Mucosa of descending colon (tissue), 3 donors: ENCODE data around the gene CRIP1. TPM values are rescaled to one million over a fixed set of nuclear protein-coding genes. Genes with fewer than 3 reads are reported as not detected.

Experiments
- ATAC-seq: fragments of 200-7000 bp; cut with Tn5 transposase; one replicate; pipeline ENCODE4 v1.9.1; 2020; ENCODE audit warnings: mild to moderate bottlenecking, moderate library complexity
- DNase-seq, 3 donors: peaks; one replicate each; pipeline ENCODE4 v3.0.0-alpha.2; 2020
- H3K36me3 ChIP-seq: fragments of 200-600 bp; one replicate; pipeline ENCODE4 v1.8.0; 2021; ENCODE audit warnings: low read depth, mild to moderate bottlenecking
- H3K4me1 ChIP-seq: fragments of 200-600 bp; one replicate; pipeline ENCODE4 v1.8.0; 2021; ENCODE audit warnings: low read depth, mild to moderate bottlenecking
- H3K4me3 ChIP-seq: fragments of 200-600 bp; one replicate; pipeline ENCODE4 v1.8.0; 2021; ENCODE audit warnings: mild to moderate bottlenecking
- H3K9me3 ChIP-seq: fragments of 200-600 bp; one replicate; pipeline ENCODE4 v1.8.0; 2021; ENCODE audit warnings: mild to moderate bottlenecking
- CTCF ChIP-seq: fragments of 200-600 bp; IDR thresholded peaks from one replicate; pipeline ENCODE4 v1.8.0; 2022; ENCODE audit warnings: antibody characterized with exemption, mild to moderate bottlenecking
- intact Hi-C, 2 donors: fragments of 100-400 bp; cut with DNase I in 1 of 2; cut with micrococcal nuclease in 1 of 2; formaldehyde crosslinking; loops; one replicate each; pipeline versions ENCODE4 v1.11.0 to v1.11.1; 2022; cut with DNase I, micrococcal nuclease
- total RNA-seq, 3 donors: library from RNA; stranded (reverse); fragmentation: NEBNext Ultra II Directional in 2 of 3; extraction: Animal tissue kit (Norgen Biotek cat#: 25700) in 2 of 3; gene quantifications; one replicate each; pipeline versions ENCODE4 v1.2.1 to v1.2.4, GENCODE V29; 2021 to 2023
- donor health status: DM: no; HTN: no; CAD: no; lungs with moderate emphysema.
- donor health status: DM: no; HTN: no; CAD: no.
- donor health status: DM: no; HTN: yes; CAD: no.

The CRIP1 gene
- total RNA-seq, 3 donors from 2014 or later = 41.3 to 144 (median 142) TPM

GRCh38 chr14:105444859-105445258 lies 41.8 kb upstream of the CRIP1 start:
- Histone ChIP-seq H3K4me3 (no peak overlapping the region), H3K36me3 (no peaks in the 10 kb centered on the region), H3K4me1 (no peaks in the 10 kb centered on the region), H3K9me3 (no peaks in the 10 kb centered on the region)
- intact Hi-C loops = loop anchor here in 1 of 2 donors (10.0 kb wide), 1 partner anchor 80 kb away; the partner anchor contains the start of gene TMEM121
- ATAC-seq (no peak), DNase-seq (peak in 1 of 3 donors; percentile 38)
- TF ChIP-seq CTCF = no peak

- no peaks in the 10 kb centered on the region for H3K36me3 ChIP-seq
- no peak overlapping the region for H3K4me3 ChIP-seq
- ATAC-seq = no peak
- H3K9me3 ChIP-seq = no peaks in the 10 kb centered on the region
- DNase-seq = peak in 1 of 3 donors; percentile 43
- intact Hi-C loops = loop anchor here in 1 of 2 donors (10.0 kb wide), 1 partner anchor 80 kb away; the partner anchor contains the start of gene TMEM121
- no peak for TF ChIP-seq CTCF
- H3K4me1 ChIP-seq = no peaks in the 10 kb centered on the region
Measured at GRCh38 chr14:105445290-105445689, 41.4 kb upstream of the CRIP1 start.

- peak in 1 of 3 donors; percentile 36 for DNase-seq
- no peaks in the 10 kb centered on the region for H3K9me3 ChIP-seq
- no peak overlapping the region for H3K4me3 ChIP-seq
- intact Hi-C loops = loop anchor here in 1 of 2 donors (10.0 kb wide), 1 partner anchor 79 kb away; the partner anchor contains the start of gene TMEM121
- no peak for ATAC-seq
- no peak for TF ChIP-seq CTCF
- H3K4me1 ChIP-seq = no peaks in the 10 kb centered on the region
- no peaks in the 10 kb centered on the region for H3K36me3 ChIP-seq
Measured at GRCh38 chr14:105445901-105446845, 40.5 kb upstream of the CRIP1 start.

- H3K9me3 ChIP-seq = no peaks in the 10 kb centered on the region
- H3K36me3 ChIP-seq = no peaks in the 10 kb centered on the region
- no peaks in the 10 kb centered on the region for H3K4me1 ChIP-seq
Measured at GRCh38 chr14:105446971-105447370, 39.7 kb upstream of the CRIP1 start.

More at GRCh38 chr14:105446971-105447370, 39.7 kb upstream of the CRIP1 start:
- intact Hi-C loops = loop anchor here in 1 of 2 donors (10.0 kb wide), 1 partner anchor 78 kb away; the partner anchor contains the start of gene TMEM121
- DNase-seq (peak in 1 of 3 donors; percentile 42), ATAC-seq (no peak)
- no peak overlapping the region for H3K4me3 ChIP-seq
- TF ChIP-seq CTCF = no peak
